PC-9 (cell line): ENCODE data around the gene BCR. TPM values are rescaled to one million over a fixed set of nuclear protein-coding genes. Genes with fewer than 3 reads are reported as not detected.

ENCODE experiments used
- BruUV-seq: library from RNA; stranded (reverse); fragments of 400-500 nt; replicated peaks from 2 replicates; lab custom pipeline; 2021; lab: Mats Ljungman, UMichigan
- CTCF ChIA-PET: fragments of 300-600 bp; sonication (Branson Sonifier 250); formaldehyde crosslinking; loops from one replicate; lab custom pipeline; 2022; ENCODE audit warnings: antibody characterized with exemption; lab: Charles Lee
- POLR2A ChIA-PET: fragments of 300-600 bp; sonication (Branson Sonifier 250); formaldehyde crosslinking; loops from one replicate; lab custom pipeline; 2022; ENCODE audit warnings: antibody characterized with exemption; ENCODE audit not compliant: unreplicated experiment; lab: Charles Lee
- DNase-seq, 2 experiments: peaks; one replicate each; pipeline versions ENCODE4 v3.0.0 to v3.0.0-alpha.2; 2015 to 2022; ENCODE audit warnings: mixed read lengths in 1 of 2
- H2AFZ ChIP-seq: fragments of 200-600 bp; sonication (generic); 2 replicates; pipeline ENCODE4 v1.8.1; 2017; ENCODE audit warnings: antibody characterized with exemption
- H3F3A ChIP-seq: fragments of 200-600 bp; sonication (generic); 2 replicates; pipeline ENCODE4 v1.8.1; 2017; ENCODE audit warnings: antibody characterized with exemption, mild to moderate bottlenecking, low read depth; ENCODE audit not compliant: insufficient read depth
- H3K27ac ChIP-seq: fragments of 200-600 bp; sonication (generic); 2 replicates; pipeline ENCODE4 v1.6.1; 2016; ENCODE audit warnings: mixed run types
- H3K27me3 ChIP-seq: fragments of 200-600 bp; sonication (generic); 2 replicates; pipeline ENCODE4 v1.6.1; 2016; ENCODE audit warnings: low read depth, mixed run types; ENCODE audit not compliant: insufficient read depth
- H3K36me3 ChIP-seq: fragments of 200-600 bp; sonication (generic); 2 replicates; pipeline ENCODE4 v1.6.1; 2016; ENCODE audit warnings: low read depth, mixed run types
- H3K4me1 ChIP-seq: fragments of 200-600 bp; sonication (generic); replicated peaks from 2 replicates; pipeline ENCODE4 v1.6.1; 2016; ENCODE audit warnings: mixed run types; ENCODE audit not compliant: insufficient read depth
- H3K4me2 ChIP-seq: fragments of 200-600 bp; sonication (generic); 2 replicates; pipeline ENCODE4 v1.6.1; 2017; ENCODE audit warnings: mixed run types
- H3K4me3 ChIP-seq: fragments of 200-600 bp; sonication (generic); 2 replicates; pipeline ENCODE4 v1.6.1; 2016; ENCODE audit warnings: mixed run types
- H3K79me2 ChIP-seq: fragments of 200-600 bp; sonication (generic); 2 replicates; pipeline ENCODE4 v1.6.1; 2017; ENCODE audit warnings: low read depth, mixed run types
- H3K9me2 ChIP-seq: fragments of 200-600 bp; sonication (generic); 2 replicates; pipeline ENCODE4 v1.8.1; 2017; ENCODE audit warnings: mild to moderate bottlenecking; ENCODE audit not compliant: insufficient read depth
- H3K9me3 ChIP-seq: fragments of 200-600 bp; sonication (generic); 2 replicates; pipeline ENCODE4 v1.8.1; 2016; ENCODE audit warnings: low read depth; ENCODE audit not compliant: insufficient read depth
- H4K20me1 ChIP-seq: fragments of 200-600 bp; sonication (generic); 2 replicates; pipeline ENCODE4 v1.8.1; 2017; ENCODE audit not compliant: insufficient read depth
- CTCF ChIP-seq: fragments of 200-600 bp; sonication (generic); conservative IDR thresholded peaks from 2 replicates; pipeline ENCODE4 v1.6.1; 2017; ENCODE audit warnings: mixed run types, antibody characterized with exemption, mild to moderate bottlenecking, moderate library complexity
- EZH2 ChIP-seq: fragments of 200-600 bp; sonication (generic); IDR thresholded peaks from 2 replicates; pipeline ENCODE4 v1.8.0; 2017; ENCODE audit warnings: antibody characterized with exemption, low read depth
- intact Hi-C: fragments of 100-400 bp; cut with micrococcal nuclease; formaldehyde crosslinking; loops from one replicate; pipeline ENCODE4 v1.10.0; 2022; ENCODE audit not compliant: unreplicated experiment
- total RNA-seq: library from RNA; stranded (reverse); gene quantifications from 2 replicates; pipeline ENCODE4 v1.2.3, GENCODE V29; 2021

Gene BCR
- total RNA-seq, 1 experiment from 2014 or later: 47.8 TPM

DNA sequence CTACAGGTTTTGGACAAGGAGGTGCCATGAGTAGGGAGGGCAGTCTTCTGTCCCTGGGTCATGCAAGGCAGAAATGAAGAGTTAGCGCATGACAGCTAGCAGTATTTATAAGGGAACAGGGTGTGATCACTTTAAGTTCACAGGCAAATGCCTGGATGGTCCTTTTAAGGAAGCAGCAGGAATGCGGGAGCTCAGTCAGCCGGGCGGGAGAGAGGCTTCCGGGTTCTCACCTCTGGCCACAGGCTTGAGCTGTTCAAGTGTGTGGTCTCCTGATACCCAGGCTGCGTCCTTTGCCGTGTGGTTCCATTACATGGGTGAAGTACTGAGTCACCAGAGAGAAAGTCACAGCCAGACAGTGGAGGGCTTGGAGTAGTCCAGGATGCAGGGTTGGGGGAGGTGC, 105.4 kb downstream of the BCR start:
- Histone ChIP-seq H2AFZ (no peak overlapping the region), H3K27me3 (no peaks in the 10 kb centered on the region), H3K79me2 (0 out of 2 replicates have a peak, but pooled peaks cover 11% of the 10 kb centered on the region), H3K4me1 (peaks cover 18% of the 10 kb centered on the region), H3K36me3 (no peaks in the 10 kb centered on the region), H3K9me3 (no peaks in the 10 kb centered on the region), H3K4me3 (no peak overlapping the region), H3K9me2 (no peaks in the 10 kb centered on the region), H3K27ac (no peak overlapping the region), H3F3A (peaks cover 20% of the 10 kb centered on the region; the same call in 1 of the 2 replicates), H3K4me2 (no peak overlapping the region), H4K20me1 (peaks cover 7% of the 10 kb centered on the region; the same call in 1 of the 2 replicates)
- intact Hi-C loops: no loop called here
- ChIA-PET POLR2A (no interaction called here), CTCF (no interaction called here)
- DNase-seq: no peak
- no TSS peak for BruUV-seq
- TF ChIP-seq EZH2 (no peak), CTCF (no peak)

DNA sequence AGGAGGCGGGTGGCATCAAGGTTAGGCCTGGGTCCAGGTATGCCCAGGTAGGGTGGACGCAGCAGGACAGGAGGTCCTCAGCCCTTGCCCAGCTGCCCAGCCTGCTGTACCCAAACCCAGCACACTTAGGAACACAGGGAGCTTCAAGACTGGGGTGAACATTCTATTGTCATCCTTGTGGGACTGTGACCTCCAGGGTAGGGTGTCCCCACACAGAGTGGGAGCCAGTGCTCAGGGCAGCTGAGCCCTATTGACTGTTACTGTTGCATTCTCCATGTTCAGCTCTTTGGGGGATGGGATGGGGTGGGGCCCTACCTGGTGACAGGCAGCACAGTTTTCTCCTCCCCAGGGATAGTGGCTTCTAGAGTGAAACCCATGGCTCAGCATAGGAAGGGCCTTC, 106.0 kb downstream of the BCR start:
- ChIA-PET CTCF (no interaction called here), POLR2A (no interaction called here)
- Histone ChIP-seq H3K4me2 (no peak overlapping the region), H3F3A (peaks cover 15% of the 10 kb centered on the region; the same call in 1 of the 2 replicates), H2AFZ (no peak overlapping the region), H4K20me1 (peaks cover 8% of the 10 kb centered on the region; the same call in 1 of the 2 replicates), H3K9me3 (no peaks in the 10 kb centered on the region), H3K79me2 (0 out of 2 replicates have a peak, but pooled peaks cover 11% of the 10 kb centered on the region), H3K4me3 (no peak overlapping the region), H3K27ac (no peak overlapping the region), H3K27me3 (no peaks in the 10 kb centered on the region), H3K4me1 (peaks cover 12% of the 10 kb centered on the region), H3K9me2 (no peaks in the 10 kb centered on the region), H3K36me3 (no peaks in the 10 kb centered on the region)
- TF ChIP-seq EZH2: no peak
- no TSS peak for BruUV-seq
- intact Hi-C loops: no loop called here
- no peak for DNase-seq

GRCh38 chr22:23287136-23288095, 107.1 kb downstream of the BCR start:
- 0 out of 2 replicates have a peak, but pooled peaks cover 11% of the 10 kb centered on the region for H3K79me2 ChIP-seq
- ChIA-PET POLR2A (no interaction called here), CTCF (no interaction called here)
- no peaks in the 10 kb centered on the region for H3K9me2 ChIP-seq
- intact Hi-C loops: no loop called here
- H3K4me2 ChIP-seq: no peak overlapping the region
- H3K4me1 ChIP-seq: peaks cover 6% of the 10 kb centered on the region
- no peaks in the 10 kb centered on the region for H3K9me3 ChIP-seq
- no peak overlapping the region for H3K4me3 ChIP-seq
- BruUV-seq: no TSS peak
- H3F3A ChIP-seq: peaks cover 5% of the 10 kb centered on the region; the same call in 1 of the 2 replicates
- H2AFZ ChIP-seq: no peak overlapping the region
- no peaks in the 10 kb centered on the region for H3K36me3 ChIP-seq
- no peak overlapping the region for H3K27ac ChIP-seq
- no peak for DNase-seq
- no peaks in the 10 kb centered on the region for H3K27me3 ChIP-seq
- TF ChIP-seq EZH2 (no peak), CTCF (no peak)
- peaks cover 8% of the 10 kb centered on the region; the same call in 1 of the 2 replicates for H4K20me1 ChIP-seq
